ENCODE data around the gene PDGFRB. TPM values are rescaled to one million over a fixed set of nuclear protein-coding genes. Genes with fewer than 3 reads are reported as not detected.

The PDGFRB gene
- total RNA-seq, 1 experiment from 2014 or later: 7.2 TPM

DNA sequence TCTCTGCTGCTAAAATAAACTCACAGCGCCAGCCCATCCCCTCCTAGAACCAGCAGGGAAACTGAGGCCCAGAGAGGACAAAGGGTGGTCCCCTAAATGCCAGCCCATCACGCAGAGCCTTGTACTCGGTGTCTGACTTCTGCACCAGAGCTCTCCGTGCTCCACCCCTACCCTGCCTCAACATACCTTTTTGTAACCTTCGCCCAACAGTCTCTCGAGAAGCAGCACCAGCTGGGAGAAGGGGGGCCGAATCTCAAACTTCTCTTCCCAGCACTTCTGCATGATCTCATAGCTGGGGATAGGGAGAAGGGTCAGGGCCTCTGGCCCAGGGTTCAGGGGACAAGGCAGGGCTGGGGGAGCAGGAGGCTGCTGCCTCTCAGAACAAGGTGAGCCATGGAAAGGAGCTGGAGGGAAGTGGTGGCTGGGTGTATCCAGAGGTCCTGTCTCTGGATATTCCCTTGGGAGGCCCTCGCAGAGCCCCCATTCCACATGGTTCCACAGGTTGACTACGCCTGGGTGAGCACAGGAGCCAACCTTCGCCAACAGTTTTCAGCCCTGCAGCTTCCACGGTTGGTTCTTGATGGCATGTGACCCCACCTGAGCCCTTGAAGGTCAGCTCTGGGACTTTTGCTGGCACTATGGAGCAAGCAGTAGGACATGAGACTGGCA is 37.0 kb downstream of the PDGFRB start:
- no peak overlapping the region for H3K27ac ChIP-seq
- no peaks in the 10 kb centered on the region for H3K36me3 ChIP-seq
- no peaks in the 10 kb centered on the region for H3K27me3 ChIP-seq
- DNase-seq: peak in 1 of 2 experiments; percentile 3
- H3K9me3 ChIP-seq (replicated peaks): no peaks in the 10 kb centered on the region
- no peaks in the 10 kb centered on the region for H3K4me1 ChIP-seq
- H3K4me3 ChIP-seq: no peak overlapping the region

DNA sequence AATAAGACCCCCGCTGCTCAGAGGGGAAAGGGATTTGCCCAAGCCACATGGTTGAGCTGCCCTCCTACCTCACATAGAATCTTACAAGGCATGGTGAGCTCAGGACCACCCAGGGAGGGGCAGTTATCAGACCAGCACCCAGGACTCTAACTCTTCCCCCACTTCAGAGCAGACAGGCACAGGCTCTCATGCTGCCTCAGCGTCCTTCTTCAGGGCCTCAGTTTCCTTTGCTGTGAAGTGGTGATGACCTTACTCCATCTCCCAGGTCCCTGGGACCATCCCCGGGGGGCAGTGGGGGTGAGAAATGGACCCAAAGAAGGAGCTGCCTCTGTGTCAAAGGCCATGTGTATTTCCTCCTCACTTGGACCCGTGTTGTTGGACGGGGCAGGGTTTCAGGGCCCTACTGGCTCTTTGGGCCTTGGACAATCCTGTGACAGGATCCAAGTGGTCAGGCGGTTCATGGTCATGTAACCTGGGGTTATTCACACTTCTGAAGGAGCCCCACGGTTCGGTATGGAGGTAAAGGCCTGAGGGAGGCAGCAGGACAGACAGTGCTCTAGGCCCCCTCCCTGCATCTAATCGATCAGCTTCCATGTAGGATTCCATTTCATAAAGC is 37.6 kb downstream of the PDGFRB start:
- peak in 1 of 2 experiments; percentile 7 for DNase-seq
- H3K9me3 ChIP-seq (replicated peaks): no peaks in the 10 kb centered on the region
- no peaks in the 10 kb centered on the region for H3K27me3 ChIP-seq
- no peak overlapping the region for H3K27ac ChIP-seq
- H3K4me1 ChIP-seq: peaks cover 3% of the 10 kb centered on the region; the same call in 1 of the 2 replicates
- no peaks in the 10 kb centered on the region for H3K36me3 ChIP-seq
- no peak overlapping the region for H3K4me3 ChIP-seq

DNA sequence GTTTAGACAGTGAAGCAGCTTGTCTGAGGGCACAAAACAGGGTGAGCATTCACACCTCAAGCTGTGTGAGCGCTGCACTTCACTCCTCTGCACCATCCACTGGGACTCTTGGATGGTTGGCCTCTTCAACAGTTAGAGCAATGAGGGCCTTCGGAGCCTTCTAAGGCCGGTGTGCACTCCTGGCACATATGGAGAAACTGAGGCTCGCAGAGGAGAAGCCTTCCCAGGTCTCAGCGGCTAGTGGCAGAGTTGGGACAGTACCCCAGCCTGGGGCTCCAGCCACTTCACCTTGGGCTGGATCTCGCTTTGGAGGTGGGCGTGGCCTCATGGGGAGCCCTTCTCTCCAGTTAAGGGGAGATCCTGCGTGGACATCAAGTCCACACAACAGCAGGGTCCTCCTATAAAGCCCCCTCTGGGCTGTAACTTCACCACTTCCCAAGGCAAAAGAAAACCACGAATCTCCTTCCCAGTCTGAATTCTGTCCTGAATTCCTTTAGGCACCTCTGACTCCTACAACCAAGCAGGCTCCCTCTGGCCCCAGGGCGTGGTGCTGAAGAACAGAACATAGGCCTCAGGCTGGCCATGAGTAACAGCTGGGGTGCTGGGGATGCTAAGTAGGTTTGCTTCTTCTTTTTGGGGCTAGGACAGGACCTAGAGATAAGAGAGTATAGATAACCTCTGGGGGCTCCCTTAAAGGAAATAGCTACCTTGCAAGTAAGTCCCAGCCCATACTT is 38.8 kb downstream of the PDGFRB start:
- peak in 1 of 2 experiments; percentile 28 for DNase-seq
- peaks cover 12% of the 10 kb centered on the region; the same call in 1 of the 2 replicates for H3K4me1 ChIP-seq
- no peaks in the 10 kb centered on the region for H3K27me3 ChIP-seq
- no peaks in the 10 kb centered on the region for H3K36me3 ChIP-seq
- H3K27ac ChIP-seq: no peak overlapping the region
- H3K9me3 ChIP-seq (replicated peaks): no peaks in the 10 kb centered on the region
- no peak overlapping the region for H3K4me3 ChIP-seq

DNA sequence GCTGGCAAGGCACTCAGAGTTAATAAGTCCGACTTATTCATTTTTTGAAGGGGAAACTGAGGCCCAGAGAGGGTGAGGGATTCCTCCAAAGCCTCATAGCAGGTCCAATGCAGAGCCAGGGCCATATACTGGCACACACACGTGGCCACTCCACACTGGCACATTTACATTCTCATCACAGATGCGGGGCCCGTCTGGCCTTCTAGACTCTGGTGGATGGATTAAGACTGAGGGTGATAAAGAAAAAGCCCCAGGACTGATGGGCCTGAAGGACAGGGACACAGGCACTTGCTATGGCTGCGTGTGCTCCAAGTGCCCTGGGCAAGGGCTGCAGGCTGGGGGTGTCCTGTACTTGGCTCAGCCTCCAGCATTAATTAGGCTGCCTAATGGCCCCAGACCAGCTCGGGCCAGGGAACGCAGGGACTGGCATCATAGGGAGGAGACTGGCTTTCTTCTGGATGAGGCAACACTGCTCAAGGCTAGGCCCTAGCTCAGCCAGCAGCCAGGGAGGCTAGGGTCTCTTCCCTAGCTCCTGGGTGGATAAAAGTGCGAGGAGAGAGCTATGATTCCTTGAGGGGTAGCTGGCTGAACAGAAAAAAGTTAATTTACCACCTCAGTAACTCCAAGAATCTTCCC is 40.8 kb downstream of the PDGFRB start:
- Histone ChIP-seq H3K9me3 (replicated peaks) (no peaks in the 10 kb centered on the region; the same call in 1 of the 2 replicates), H3K4me1 (peaks cover 12% of the 10 kb centered on the region; the same call in 1 of the 2 replicates), H3K4me3 (no peak overlapping the region), H3K27ac (no peak overlapping the region), H3K36me3 (no peaks in the 10 kb centered on the region), H3K27me3 (no peaks in the 10 kb centered on the region; the same call in 1 of the 2 replicates)
- DNase-seq: no peak

DNA sequence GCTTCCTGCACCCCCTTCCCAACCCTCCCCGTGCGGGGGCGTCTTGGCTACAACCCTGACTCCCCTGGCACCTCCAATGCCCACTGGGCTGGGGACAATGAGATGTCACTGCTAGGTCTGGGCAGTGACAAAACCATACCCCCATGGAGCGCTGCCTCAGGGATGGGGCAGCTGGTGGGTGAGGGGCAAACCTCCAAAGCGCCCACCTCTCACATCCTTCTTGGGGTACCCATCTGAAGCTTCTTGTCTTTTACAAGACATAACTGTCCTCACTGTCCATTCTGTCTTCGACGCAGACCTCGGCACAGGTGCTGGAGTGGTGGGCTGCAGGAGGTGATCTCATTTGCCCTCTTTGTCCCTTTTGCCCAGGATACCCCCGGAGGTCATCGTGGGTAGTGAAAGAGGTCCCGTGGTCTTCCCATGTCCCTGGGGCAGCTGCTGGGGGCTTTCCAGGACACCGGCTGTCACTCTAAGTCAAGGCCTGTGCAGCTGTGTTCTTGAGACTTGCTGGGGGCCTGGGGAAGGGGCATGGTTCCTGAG is 41.5 kb downstream of the PDGFRB start:
- no peak overlapping the region for H3K27ac ChIP-seq
- no peak overlapping the region for H3K4me3 ChIP-seq
- DNase-seq: no peak
- no peaks in the 10 kb centered on the region; the same call in 1 of the 2 replicates for H3K27me3 ChIP-seq
- no peaks in the 10 kb centered on the region; the same call in 1 of the 2 replicates for H3K9me3 ChIP-seq (replicated peaks)
- H3K4me1 ChIP-seq: peaks cover 12% of the 10 kb centered on the region; the same call in 1 of the 2 replicates
- no peaks in the 10 kb centered on the region for H3K36me3 ChIP-seq

DNA sequence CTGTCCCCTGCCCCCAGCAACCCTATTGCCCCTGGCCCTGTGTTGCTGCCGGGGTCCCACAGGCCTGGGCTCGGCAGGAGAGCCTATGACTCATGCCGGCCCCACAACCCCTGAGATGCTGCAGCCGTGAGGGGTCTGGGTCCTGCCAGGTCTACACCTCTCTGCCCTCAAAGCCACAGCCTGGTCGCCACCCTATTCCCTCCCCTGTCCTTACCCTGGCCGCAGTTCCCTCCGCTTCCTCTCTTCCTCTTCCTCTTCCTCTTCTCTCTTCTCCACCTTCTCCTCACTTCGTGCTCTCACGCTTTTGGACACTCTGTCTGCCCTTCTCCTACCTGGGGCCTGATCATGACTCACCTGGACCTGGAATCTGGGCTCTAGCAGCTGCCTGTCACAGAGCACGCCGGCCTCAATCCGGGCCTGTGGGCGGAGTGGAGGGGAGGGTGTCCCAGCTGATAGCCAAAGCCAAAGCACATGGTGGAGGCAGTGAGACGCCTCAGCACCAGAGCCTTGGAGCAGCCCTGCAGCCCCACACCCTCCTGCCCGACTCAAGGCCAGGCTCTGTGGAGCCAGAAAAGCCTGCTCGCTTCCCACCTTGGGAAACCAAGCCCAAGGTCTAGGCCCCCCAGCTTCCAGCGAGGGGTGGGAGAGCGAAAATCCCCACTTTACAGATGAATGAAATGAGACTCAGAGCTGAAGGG is 42.4 kb downstream of the PDGFRB start:
- H3K27me3 ChIP-seq: no peaks in the 10 kb centered on the region; the same call in 1 of the 2 replicates
- H3K9me3 ChIP-seq (replicated peaks): no peaks in the 10 kb centered on the region; the same call in 1 of the 2 replicates
- H3K4me3 ChIP-seq: no peak overlapping the region
- H3K27ac ChIP-seq: peak overlapping the region; percentile 16; the same call in 1 of the 2 replicates
- peaks cover 12% of the 10 kb centered on the region; the same call in 1 of the 2 replicates for H3K4me1 ChIP-seq
- H3K36me3 ChIP-seq: no peaks in the 10 kb centered on the region
- DNase-seq: no peak

DNA sequence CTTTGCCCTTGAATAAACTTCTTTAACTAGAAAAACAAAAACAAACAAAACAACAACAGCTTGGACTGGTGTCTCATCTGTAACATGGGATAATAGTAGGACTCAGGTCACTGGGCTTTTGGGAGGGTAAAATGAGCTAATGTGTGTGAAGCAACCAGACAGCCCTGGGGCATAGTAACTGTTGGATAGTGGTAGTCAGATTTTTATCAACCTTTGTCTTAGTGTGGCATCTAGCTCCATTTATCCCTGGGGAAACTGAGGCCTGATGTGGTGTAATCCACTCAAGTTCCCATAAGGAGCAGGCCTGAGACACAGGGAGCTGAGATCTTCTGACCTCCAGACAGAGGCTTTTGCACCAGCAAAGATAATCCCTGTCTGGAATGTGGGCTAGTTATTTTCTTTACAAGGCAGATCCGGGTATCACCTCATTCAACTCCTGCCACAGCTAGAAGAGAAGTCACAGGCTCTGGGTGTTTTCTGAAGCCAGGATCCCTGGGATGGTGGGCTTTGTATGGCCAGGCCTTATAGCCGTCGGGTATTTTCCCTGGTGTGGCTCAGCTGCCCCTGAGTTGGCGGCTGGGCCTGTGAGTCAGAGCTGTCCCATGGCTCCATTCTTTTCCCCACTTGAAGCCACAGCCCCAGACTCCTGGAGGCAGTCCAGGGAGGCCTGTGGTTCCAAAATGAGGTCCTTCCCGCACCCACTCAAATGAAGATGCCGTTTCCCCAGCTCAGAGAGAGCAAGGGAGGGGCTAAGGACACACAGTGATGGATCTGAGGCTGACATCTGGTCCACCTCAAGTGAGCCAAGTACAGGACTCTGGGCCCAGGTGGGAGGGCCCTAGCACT is 43.2 kb downstream of the PDGFRB start:
- no peaks in the 10 kb centered on the region; the same call in 1 of the 2 replicates for H3K9me3 ChIP-seq (replicated peaks)
- H3K27ac ChIP-seq: peak overlapping the region; percentile 42
- peak; percentile 64 to 67 for DNase-seq
- peaks cover 12% of the 10 kb centered on the region; the same call in 1 of the 2 replicates for H3K4me1 ChIP-seq
- no peaks in the 10 kb centered on the region; the same call in 1 of the 2 replicates for H3K27me3 ChIP-seq
- H3K36me3 ChIP-seq: no peaks in the 10 kb centered on the region
- H3K4me3 ChIP-seq: no peak overlapping the region

DNA sequence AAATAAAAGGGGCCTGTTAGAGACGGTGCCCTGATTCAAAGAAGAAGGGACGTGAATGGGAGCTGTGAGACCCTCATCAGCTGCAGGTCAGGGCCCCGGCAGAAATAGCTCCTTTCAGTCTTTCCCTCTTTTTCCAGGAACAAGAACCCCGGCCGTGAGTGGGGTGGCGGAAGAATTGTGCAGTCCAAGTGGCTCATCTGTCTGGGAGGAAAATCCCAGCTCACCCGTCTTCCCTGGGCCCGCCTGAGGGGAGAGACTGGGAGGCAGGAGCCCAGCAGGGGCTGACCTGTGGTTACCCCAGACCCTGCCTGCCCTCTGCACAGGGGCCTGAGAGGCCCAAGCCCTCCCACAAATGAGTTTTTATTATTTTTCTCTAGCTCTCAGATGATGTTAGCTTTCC is 44.5 kb downstream of the PDGFRB start:
- Histone ChIP-seq H3K9me3 (replicated peaks) (no peaks in the 10 kb centered on the region; the same call in 1 of the 2 replicates), H3K27ac (no peak overlapping the region), H3K4me3 (no peak overlapping the region), H3K27me3 (no peaks in the 10 kb centered on the region; the same call in 1 of the 2 replicates), H3K36me3 (no peaks in the 10 kb centered on the region), H3K4me1 (peaks cover 19% of the 10 kb centered on the region)
- no peak for DNase-seq

DNA sequence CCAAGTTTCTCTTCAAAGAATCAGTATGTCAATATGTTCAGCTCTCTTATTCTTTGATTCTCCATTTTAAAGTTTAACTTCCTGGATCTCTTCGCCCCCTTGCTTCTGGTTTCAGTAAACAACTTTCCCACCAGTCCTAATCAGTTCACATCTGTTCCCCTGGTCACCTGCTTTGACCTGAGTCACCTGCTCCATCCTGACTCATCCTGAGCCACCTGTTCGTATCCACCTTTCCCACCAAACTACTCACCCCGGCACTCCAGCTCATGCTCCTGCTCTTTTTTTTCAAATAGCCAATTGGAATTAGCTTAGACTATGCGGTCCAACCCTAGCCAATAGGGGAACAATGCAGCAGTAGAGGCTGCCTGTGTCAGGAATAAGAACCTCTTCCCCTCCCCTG is 45.7 kb downstream of the PDGFRB start:
- DNase-seq: no peak
- H3K4me3 ChIP-seq: no peak overlapping the region
- H3K36me3 ChIP-seq: no peaks in the 10 kb centered on the region
- no peaks in the 10 kb centered on the region; the same call in 1 of the 2 replicates for H3K27me3 ChIP-seq
- H3K27ac ChIP-seq: no peak overlapping the region
- peaks cover 19% of the 10 kb centered on the region for H3K4me1 ChIP-seq
- H3K9me3 ChIP-seq (replicated peaks): no peaks in the 10 kb centered on the region; the same call in 1 of the 2 replicates

DNA sequence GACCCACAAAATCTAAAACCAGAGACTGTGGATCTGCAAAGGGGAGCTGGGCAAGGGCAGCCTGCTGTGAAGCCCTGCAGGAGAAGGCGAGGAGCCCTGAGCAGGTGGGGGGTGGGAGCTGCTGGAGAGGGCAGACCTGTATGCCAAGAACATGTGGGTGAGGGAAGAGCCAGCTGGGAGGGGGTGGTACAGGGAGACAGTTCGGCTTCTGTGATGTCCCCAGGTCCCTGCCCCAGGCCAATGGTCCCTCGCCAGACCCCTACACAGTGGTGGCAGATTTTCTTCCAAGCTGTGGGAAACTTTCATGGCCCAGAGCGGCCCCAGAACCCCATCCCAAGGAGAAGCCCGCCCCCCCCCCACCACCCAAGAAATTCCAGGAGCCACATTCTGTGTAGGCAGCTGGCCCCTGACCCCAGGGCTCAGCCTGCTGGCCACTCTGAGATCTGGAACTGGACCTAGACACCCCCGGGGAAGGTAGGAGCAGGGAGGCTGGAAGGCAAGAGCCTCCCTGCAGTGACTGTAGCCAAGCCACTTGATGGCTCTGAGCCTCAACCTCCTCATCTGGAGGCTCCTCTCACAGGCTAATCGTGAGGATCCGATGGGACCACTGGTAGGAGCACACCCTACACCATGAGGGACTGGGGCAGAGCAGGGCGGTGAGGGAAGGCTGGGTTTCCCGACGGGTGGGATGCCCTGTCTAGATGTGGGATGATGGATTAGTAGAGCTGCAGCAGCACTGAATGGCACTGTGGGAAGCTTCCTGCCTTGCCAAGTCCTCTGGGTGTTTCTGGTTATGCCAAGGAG is 46.7 kb downstream of the PDGFRB start:
- Histone ChIP-seq H3K9me3 (replicated peaks) (no peaks in the 10 kb centered on the region; the same call in 1 of the 2 replicates), H3K4me1 (peaks cover 19% of the 10 kb centered on the region), H3K4me3 (no peak overlapping the region), H3K27ac (no peak overlapping the region), H3K27me3 (no peaks in the 10 kb centered on the region; the same call in 1 of the 2 replicates), H3K36me3 (no peaks in the 10 kb centered on the region)
- DNase-seq: no peak

DNA sequence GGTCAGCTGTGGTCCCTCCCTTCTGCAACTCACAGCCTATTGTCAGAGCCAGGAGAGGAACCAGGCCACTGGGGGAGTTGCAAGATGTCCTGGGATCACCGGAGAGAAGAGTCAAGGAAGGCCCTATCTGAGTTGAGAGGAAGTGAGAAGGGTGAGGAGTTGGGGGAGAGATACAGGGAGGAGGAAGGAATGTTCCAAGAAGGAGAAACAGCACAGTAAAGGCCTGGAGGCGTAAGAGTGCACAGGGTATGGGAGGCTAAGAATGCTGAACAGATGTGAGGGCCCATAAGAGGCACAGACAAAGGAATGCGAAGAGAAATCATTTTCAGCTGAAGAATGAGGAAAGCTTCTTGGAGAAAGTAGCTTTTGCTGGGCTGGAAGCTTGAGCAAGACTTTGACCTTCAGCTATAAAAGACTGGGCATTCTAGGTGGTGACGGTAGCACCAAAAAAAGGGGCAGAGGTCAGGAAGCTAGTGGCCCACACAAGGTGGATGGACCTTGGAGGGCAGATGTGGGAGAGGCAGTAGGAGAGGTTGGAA is 47.7 kb downstream of the PDGFRB start:
- Histone ChIP-seq H3K36me3 (no peaks in the 10 kb centered on the region), H3K27me3 (no peaks in the 10 kb centered on the region; the same call in 1 of the 2 replicates), H3K27ac (no peak overlapping the region), H3K4me3 (no peak overlapping the region), H3K9me3 (replicated peaks) (no peaks in the 10 kb centered on the region; the same call in 1 of the 2 replicates), H3K4me1 (peaks cover 16% of the 10 kb centered on the region)
- no peak for DNase-seq

All from SJCRH30 (cell line).